ENCODE results near the gene TAS2R19. TPM values are rescaled to one million over a fixed set of nuclear protein-coding genes. Genes with fewer than 3 reads are reported as not detected.

TAS2R19 gene
- total RNA-seq, 1 experiment from 2014 or later = 1.4 TPM

DNA sequence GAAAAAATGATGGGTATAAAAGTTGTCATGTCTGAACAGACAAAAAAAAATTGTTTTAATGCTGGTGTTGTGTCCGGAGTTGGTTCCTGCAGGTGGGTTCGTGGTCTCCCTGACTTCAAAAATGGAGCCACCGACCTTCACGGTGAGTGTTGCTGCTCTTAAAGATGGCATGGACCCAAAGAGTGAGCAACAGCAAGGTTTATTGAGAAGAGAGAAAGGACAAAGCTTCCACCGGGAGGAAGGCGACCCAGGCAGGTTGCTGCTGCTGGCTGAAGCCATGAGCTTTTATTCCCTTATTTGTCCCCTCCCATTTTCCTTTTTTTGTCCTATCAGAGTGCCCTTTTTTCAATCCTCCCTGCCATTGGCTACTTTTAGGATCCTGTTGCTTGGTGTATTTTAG lies 8.9 kb upstream of the TAS2R19 start, which contains the start of gene TAS2R31 (continued):
- TF ChIP-seq, protein P1, sequence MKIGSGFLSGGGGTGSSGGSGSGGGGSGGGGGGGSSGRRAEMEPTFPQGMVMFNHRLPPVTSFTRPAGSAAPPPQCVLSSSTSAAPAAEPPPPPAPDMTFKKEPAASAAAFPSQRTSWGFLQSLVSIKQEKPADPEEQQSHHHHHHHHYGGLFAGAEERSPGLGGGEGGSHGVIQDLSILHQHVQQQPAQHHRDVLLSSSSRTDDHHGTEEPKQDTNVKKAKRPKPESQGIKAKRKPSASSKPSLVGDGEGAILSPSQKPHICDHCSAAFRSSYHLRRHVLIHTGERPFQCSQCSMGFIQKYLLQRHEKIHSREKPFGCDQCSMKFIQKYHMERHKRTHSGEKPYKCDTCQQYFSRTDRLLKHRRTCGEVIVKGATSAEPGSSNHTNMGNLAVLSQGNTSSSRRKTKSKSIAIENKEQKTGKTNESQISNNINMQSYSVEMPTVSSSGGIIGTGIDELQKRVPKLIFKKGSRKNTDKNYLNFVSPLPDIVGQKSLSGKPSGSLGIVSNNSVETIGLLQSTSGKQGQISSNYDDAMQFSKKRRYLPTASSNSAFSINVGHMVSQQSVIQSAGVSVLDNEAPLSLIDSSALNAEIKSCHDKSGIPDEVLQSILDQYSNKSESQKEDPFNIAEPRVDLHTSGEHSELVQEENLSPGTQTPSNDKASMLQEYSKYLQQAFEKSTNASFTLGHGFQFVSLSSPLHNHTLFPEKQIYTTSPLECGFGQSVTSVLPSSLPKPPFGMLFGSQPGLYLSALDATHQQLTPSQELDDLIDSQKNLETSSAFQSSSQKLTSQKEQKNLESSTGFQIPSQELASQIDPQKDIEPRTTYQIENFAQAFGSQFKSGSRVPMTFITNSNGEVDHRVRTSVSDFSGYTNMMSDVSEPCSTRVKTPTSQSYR (CRISPR knock-in tag; IDR thresholded peaks at IDR 0.05) = no peak
- no peak for TF ChIP-seq ZNF263 (CRISPR knock-in tag; IDR thresholded peaks at IDR 0.05; ENCODE audit: low read depth)
- TF ChIP-seq ZNF121 (CRISPR knock-in tag; IDR thresholded peaks at IDR 0.05) = no peak
- TF ChIP-seq NFATC4 (CRISPR knock-in tag; IDR thresholded peaks at IDR 0.05) = no peak

DNA sequence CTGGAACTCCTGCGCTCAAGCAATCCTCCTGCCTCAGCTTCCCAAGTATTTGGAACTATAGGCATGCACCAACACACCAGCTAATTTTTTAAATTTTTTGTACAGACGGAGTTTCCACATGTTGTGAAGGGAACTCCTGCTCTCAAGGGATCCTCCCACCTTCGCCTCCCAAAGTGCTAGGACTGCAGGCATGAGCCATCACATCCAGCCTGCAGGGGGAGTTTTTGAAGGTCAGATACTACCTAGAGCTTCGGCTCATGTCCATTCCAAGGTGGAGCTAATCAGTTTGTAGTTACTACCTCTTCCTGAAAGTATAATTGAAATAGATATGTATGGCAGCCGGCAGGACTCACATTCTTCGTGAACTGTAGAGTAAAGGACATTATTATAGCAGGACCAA lies 3.7 kb upstream of the TAS2R19 start:
- Mint-ChIP-seq H3K4me3 (no peak overlapping the region), H3K9me3 (peaks cover 10% of the 10 kb centered on the region), H3K27me3 (ENCODE audit: low read depth) (no peaks in the 10 kb centered on the region), H3K4me1 (no peaks in the 10 kb centered on the region), H3K36me3 (peaks cover 12% of the 10 kb centered on the region), H3K27ac (no peak overlapping the region)
- peak; percentile 63 for DNase-seq (ENCODE audit: low spot score)
- ATAC-seq = peak; percentile 98
- TF ChIP-seq, protein P2, sequence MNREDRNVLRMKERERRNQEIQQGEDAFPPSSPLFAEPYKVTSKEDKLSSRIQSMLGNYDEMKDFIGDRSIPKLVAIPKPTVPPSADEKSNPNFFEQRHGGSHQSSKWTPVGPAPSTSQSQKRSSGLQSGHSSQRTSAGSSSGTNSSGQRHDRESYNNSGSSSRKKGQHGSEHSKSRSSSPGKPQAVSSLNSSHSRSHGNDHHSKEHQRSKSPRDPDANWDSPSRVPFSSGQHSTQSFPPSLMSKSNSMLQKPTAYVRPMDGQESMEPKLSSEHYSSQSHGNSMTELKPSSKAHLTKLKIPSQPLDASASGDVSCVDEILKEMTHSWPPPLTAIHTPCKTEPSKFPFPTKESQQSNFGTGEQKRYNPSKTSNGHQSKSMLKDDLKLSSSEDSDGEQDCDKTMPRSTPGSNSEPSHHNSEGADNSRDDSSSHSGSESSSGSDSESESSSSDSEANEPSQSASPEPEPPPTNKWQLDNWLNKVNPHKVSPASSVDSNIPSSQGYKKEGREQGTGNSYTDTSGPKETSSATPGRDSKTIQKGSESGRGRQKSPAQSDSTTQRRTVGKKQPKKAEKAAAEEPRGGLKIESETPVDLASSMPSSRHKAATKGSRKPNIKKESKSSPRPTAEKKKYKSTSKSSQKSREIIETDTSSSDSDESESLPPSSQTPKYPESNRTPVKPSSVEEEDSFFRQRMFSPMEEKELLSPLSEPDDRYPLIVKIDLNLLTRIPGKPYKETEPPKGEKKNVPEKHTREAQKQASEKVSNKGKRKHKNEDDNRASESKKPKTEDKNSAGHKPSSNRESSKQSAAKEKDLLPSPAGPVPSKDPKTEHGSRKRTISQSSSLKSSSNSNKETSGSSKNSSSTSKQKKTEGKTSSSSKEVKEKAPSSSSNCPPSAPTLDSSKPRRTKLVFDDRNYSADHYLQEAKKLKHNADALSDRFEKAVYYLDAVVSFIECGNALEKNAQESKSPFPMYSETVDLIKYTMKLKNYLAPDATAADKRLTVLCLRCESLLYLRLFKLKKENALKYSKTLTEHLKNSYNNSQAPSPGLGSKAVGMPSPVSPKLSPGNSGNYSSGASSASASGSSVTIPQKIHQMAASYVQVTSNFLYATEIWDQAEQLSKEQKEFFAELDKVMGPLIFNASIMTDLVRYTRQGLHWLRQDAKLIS (CRISPR knock-in tag; IDR thresholded peaks at IDR 0.05; ENCODE audit: borderline replicate concordance) = no peak
- TF ChIP-seq, protein P3, sequence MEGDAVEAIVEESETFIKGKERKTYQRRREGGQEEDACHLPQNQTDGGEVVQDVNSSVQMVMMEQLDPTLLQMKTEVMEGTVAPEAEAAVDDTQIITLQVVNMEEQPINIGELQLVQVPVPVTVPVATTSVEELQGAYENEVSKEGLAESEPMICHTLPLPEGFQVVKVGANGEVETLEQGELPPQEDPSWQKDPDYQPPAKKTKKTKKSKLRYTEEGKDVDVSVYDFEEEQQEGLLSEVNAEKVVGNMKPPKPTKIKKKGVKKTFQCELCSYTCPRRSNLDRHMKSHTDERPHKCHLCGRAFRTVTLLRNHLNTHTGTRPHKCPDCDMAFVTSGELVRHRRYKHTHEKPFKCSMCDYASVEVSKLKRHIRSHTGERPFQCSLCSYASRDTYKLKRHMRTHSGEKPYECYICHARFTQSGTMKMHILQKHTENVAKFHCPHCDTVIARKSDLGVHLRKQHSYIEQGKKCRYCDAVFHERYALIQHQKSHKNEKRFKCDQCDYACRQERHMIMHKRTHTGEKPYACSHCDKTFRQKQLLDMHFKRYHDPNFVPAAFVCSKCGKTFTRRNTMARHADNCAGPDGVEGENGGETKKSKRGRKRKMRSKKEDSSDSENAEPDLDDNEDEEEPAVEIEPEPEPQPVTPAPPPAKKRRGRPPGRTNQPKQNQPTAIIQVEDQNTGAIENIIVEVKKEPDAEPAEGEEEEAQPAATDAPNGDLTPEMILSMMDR (IDR thresholded peaks at IDR 0.05) = peak; percentile 45; the same call in 1 of the 2 replicates
- CTCF ChIA-PET = interaction anchor here (0.6 to 2.1 kb wide), 11 partner anchors 9 to 274 kb away, joined by 3 to 13 read pairs (median 4); partner anchors contain the start of genes SMIM10L1 and TAS2R42
- POLR2A ChIA-PET = interaction anchor here (1.0 kb wide), 1 partner anchor 16 kb away, joined by 3 read pairs; no protein-coding TSS in a partner anchor

DNA sequence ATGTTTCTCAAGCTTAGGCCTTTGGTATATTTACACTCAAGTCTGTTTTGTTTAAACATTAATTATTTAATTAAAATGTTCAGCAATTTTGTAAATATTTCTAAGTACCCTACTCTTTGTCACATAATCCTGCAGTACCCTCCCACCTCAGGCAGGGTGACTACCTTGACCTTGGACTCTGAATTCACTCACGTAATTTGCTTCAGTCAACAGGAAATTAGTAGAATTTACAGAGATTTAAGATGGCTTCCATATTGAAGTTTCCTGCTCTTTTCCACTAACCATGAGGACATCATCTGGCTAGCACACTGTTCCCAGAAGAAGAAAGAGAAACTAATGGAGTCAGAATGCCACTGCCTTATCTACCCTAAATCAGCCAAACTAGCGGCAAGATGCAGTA lies 967 bp upstream of the TAS2R19 start:
- POLR2A ChIA-PET = no interaction called here
- ATAC-seq (no peak), DNase-seq (ENCODE audit: low spot score) (no peak)
- TF ChIP-seq, protein P4, sequence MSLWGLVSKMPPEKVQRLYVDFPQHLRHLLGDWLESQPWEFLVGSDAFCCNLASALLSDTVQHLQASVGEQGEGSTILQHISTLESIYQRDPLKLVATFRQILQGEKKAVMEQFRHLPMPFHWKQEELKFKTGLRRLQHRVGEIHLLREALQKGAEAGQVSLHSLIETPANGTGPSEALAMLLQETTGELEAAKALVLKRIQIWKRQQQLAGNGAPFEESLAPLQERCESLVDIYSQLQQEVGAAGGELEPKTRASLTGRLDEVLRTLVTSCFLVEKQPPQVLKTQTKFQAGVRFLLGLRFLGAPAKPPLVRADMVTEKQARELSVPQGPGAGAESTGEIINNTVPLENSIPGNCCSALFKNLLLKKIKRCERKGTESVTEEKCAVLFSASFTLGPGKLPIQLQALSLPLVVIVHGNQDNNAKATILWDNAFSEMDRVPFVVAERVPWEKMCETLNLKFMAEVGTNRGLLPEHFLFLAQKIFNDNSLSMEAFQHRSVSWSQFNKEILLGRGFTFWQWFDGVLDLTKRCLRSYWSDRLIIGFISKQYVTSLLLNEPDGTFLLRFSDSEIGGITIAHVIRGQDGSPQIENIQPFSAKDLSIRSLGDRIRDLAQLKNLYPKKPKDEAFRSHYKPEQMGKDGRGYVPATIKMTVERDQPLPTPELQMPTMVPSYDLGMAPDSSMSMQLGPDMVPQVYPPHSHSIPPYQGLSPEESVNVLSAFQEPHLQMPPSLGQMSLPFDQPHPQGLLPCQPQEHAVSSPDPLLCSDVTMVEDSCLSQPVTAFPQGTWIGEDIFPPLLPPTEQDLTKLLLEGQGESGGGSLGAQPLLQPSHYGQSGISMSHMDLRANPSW (CRISPR knock-in tag; conservative IDR thresholded peaks at IDR 0.05; ENCODE audit: low read depth) = no peak
- TF ChIP-seq PRRX2 (CRISPR knock-in tag; IDR thresholded peaks at IDR 0.05) = no peak
- TF ChIP-seq, protein P1 (CRISPR knock-in tag; IDR thresholded peaks at IDR 0.05) = no peak
- TF ChIP-seq ZNF219 (CRISPR knock-in tag; IDR thresholded peaks at IDR 0.05; ENCODE audit: borderline replicate concordance) = no peak
- Mint-ChIP-seq H3K4me1 (no peaks in the 10 kb centered on the region), H3K27me3 (ENCODE audit: low read depth) (no peaks in the 10 kb centered on the region), H3K9me3 (peaks cover 10% of the 10 kb centered on the region), H3K4me3 (no peak overlapping the region), H3K36me3 (peaks cover 12% of the 10 kb centered on the region), H3K27ac (no peak overlapping the region)
- CTCF ChIA-PET = no interaction called here

Measured in WTC11 (cell line).